Measurements from ENCODE around the gene CYRIA. TPM values are rescaled to one million over a fixed set of nuclear protein-coding genes. Genes with fewer than 3 reads are reported as not detected.

Gene CYRIA
- total RNA-seq, 1 donor from 2014 or later: 6.9 TPM

DNA sequence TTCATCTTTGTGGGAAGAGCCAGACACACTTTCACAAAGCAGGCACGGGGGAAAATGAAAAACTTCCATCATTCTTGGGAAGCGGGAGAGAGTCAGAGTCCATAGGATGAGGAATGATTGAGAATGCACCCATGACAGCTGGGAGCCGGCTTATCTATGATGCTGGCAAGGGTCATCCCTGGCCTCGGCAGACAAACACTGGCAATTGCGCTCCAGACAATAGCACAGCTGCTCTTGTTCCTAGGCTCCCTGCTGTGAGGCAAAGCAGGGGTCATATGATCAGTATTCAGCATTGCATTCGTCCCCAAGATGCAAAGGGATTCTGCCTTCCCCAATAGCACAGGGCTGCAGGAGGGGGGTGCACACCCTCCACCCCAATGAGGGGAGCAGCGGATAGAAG is 33.0 kb downstream of the CYRIA start:
- DNase-seq (ENCODE audit: low read depth): peak; percentile 50

DNA sequence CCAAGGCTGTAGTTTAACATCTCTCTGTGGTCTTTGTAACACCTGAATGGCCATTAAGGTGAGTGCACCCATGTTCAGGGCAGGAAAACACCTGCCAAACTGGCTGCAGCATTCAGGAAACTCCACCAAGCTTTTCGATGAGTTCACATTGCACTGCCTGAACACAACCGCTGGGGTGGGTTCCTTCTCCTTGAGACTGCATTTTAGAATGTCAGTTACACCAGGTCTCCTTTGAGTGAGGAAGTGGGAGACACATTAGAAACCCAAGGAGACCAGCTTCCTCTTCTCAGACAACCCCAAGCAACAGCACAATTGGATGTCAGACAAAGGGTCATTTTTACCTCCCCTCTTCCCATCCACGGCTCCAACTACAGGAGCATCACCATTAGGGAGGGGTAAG is 35.2 kb downstream of the CYRIA start:
- DNase-seq (ENCODE audit: low read depth): no peak

DNA sequence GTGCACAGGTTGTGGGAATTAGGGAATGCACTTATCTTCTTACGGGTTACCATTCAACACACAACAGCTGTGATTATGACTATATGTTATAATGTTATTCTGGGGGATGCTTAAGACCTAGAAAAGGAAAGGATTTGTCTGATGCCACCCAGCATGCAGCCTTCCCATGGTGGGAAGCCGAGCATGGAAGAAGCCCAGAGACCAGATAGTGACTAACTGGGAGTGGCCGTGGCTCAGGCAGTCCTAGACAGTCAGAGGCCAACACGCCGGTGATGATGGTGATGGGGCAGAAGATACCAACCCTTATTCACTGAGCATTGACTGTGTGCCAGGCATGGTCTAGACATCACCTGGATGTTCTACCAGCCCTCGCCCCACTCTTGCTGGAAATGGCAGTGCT is 35.9 kb downstream of the CYRIA start:
- DNase-seq (ENCODE audit: low read depth): no peak

DNA sequence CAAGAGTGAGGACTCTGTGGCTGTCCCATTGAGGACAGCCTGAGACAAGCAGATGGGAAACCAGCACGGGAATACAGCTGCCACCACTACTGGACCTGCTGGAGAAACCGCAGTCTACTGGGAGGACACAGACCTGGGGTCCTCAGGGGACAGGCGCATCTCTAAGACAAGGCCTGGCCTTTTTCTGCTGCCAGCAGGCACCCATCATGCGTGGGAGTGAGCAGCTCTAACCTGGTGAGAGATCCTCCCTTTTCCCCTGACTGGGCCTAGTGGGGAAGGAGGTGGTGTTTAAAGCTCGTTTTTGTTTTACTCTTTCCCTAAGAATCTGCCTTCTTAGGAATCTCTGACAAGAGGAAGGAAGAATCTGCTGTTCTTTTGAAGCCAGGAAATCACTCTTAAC is 36.6 kb downstream of the CYRIA start:
- peak; percentile 49 for DNase-seq (ENCODE audit: low read depth)

DNA sequence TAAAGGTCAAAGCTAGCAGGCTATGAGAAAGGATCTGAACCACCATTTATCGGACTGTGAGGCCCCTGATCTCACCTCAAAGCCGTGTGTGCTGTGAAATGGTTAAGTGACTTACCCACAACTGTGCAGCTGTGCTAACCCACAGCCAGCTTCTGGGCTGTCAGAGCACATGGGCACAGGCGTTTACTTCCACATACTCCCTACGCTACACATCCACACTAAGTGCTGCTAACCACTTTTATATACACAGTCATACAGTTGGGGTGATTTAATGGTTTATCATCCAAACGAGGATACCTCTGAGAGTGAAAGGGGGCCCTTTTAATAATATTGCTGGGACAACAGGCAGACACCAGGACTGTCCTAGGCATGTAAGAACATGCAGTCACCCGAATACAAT is 37.3 kb downstream of the CYRIA start:
- peak; percentile 74 for DNase-seq (ENCODE audit: low read depth)

DNA sequence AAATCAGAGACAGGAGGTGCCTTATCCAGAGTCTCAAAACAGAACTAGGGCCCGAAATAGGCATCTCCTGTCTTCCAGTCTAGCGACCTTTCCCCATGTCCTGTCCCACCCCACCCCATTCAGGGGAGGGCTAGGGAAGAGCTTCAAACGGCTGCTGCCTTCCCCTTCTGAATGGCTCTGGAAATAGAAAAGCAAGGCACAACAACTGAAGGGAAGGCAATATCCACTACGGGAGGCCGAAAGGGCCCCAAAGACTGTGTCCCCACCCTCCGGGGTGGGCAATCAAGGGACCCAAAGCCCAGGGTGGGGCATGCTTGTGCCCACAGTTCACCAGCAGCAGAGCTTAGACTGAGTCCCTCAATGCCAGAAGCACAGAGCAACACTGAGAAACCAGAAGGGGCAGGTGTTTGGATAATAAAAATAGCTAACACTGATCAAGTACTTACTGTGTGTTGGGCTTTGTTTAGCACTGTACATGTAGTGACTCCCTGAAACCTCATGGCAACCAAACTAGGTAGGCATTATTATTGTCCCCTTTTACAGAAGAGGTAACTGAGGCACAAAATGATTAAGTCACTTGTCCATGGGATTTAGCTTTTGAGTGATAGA is 38.5 kb downstream of the CYRIA start:
- DNase-seq (ENCODE audit: low read depth): peak; percentile 70

DNA sequence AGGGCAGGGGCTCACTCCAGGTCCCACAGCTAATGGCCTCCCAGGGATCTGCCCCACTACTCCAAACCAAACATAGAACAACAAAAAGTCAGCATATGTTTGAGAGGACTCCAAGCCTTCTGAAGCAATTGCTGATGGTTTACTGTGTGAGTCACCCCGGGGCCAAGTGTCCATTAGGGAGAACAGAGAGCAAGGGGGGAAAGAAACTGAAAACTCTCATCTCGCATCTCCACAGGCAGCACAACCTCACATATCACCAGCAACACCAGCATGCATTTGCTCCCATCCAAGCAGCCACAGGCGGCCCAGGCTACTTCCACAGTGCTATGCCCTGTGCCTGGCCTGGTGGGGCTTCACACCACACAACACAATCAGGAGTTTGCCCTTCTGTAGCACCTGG is 39.1 kb downstream of the CYRIA start:
- DNase-seq (ENCODE audit: low read depth): peak; percentile 76

GRCh38 chr2:16625759-16626158 is 39.9 kb downstream of the CYRIA start:
- DNase-seq (ENCODE audit: low read depth): no peak

- no peak for DNase-seq (ENCODE audit: low read depth)
These were observed 40.4 kb downstream of the CYRIA start for GRCh38 chr2:16625201-16625729.

DNA sequence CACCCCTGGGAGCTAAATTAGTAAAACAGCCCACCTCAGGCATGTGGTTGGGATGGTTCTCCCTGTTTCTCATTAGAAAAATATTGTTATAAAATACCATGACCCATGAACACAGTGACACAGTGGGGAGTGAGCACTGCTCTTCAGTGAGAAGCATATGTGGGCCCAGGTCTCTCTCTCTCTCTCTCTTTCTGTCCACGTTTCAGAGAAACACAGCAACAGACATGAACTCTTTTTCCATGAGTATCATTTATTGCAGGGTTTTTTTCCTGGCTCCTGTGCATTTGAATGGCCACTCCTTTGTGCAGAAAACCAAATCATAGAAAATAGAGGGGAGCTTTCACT is 41.2 kb downstream of the CYRIA start:
- DNase-seq (ENCODE audit: low read depth): no peak

DNA sequence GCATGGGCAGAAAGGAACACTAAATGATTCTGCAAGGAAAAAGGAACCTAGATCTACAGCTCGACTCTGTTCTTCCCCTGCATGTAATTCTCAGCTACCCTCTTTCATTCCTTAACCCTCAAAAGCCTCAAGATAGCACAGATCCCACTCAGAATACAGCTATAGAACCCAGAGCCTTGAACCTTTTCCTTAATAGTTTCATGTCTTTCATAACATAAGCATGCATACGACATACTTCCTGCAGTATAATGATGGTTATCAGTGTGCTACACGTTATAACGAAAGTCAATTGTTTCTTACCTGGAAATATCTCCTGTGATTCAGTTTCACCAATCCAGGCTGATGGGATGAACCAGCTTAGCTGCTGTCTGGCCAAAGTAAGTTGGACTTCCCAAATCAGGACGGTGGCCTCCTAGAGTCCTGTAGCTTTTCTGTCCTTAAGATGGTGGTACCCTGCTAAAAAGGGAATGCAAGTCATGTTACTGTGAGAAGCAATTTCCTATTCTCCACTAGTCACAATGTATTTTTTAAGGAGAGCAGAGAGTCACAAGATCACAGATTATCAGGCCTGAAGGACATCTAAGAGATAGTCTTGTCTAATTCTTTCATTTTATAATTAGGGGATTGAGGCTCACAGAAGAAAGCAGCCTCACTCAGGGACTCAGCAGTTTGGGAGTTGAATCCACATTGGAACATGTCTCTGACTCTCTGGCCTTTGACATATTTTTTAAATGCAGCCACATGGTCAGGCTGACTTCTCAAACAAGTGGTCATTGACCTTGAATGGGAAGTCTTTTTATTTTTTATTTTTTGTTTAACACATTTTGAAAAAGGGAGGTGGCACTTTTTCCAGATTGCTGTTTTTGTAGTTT is 41.8 kb downstream of the CYRIA start:
- no peak for DNase-seq (ENCODE audit: low read depth)

GRCh38 chr2:16623031-16623430 is 42.6 kb downstream of the CYRIA start:
- DNase-seq (ENCODE audit: low read depth): peak; percentile 81

- no peak for DNase-seq (ENCODE audit: low read depth)
These were observed 43.1 kb downstream of the CYRIA start for GRCh38 chr2:16622399-16622968.

DNA sequence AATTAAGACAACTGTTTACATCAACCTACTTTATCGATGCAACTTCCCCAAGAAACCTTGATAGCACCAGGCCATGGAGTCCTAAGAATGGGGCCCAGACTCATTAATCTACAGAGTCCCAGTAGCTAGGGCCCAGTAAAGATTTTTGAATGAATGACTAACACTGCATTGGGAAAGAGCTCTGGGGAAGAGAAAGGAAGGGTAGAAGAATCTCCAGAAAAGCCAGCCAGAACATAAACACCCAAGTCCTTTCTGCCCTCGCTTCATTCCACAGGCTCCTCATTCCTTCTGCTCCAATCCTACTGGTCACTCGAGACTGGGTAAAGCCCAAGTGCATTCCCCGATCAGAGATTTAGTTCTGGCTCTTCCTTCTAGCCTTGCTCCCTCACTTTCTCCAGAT is 44.3 kb downstream of the CYRIA start:
- DNase-seq (ENCODE audit: low read depth): no peak

DNA sequence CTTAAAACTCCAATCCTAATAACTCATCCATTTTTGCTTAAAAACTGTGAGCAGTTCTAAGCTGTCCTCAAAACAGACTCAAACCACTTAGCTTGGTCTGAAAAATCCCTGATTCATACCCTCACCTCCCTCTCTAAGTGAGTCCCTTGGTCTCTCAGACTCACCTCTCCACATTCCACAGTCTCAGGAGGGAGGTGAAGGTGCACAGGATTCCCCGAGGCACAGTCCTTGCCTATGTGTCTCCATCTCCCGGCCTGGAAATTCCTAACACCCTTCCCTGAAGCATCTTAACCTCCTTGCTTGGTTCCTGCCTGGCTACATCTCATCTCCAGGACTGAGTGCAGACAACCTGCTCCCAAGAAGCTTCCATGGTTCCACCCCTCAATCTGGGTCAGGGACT is 45.0 kb downstream of the CYRIA start:
- no peak for DNase-seq (ENCODE audit: low read depth)

DNA sequence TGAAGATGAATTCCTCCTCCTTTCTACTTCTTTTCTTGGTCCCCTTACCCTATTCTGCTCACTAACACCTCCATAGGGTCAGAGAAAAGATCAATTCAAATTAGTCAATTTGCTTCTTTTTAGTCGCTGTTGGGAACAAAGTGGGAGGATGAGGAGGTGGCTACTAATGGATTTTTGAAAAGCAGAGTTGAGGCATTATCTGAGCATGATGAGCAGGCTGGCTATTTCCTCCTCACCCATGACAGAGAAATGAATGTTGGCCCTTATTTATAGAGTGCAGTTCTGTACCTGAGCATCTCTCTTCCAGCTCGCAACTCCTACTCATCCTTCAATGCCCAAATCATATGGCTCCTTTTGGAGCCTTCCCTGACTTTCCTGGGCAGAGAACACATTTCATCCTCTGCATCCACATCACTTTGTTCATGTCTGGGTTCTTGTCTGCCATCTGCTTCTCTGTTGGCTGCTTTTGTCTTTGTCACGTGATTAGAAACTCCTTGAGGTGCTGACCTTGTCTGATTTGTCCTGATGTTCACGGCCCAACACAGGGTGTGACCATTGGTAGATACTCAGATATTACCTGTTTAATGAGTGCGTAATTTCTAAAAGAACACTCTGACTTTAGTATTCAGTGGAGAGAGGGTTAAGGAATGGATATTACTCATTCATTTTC is 45.9 kb downstream of the CYRIA start:
- DNase-seq (ENCODE audit: low read depth): no peak

DNA sequence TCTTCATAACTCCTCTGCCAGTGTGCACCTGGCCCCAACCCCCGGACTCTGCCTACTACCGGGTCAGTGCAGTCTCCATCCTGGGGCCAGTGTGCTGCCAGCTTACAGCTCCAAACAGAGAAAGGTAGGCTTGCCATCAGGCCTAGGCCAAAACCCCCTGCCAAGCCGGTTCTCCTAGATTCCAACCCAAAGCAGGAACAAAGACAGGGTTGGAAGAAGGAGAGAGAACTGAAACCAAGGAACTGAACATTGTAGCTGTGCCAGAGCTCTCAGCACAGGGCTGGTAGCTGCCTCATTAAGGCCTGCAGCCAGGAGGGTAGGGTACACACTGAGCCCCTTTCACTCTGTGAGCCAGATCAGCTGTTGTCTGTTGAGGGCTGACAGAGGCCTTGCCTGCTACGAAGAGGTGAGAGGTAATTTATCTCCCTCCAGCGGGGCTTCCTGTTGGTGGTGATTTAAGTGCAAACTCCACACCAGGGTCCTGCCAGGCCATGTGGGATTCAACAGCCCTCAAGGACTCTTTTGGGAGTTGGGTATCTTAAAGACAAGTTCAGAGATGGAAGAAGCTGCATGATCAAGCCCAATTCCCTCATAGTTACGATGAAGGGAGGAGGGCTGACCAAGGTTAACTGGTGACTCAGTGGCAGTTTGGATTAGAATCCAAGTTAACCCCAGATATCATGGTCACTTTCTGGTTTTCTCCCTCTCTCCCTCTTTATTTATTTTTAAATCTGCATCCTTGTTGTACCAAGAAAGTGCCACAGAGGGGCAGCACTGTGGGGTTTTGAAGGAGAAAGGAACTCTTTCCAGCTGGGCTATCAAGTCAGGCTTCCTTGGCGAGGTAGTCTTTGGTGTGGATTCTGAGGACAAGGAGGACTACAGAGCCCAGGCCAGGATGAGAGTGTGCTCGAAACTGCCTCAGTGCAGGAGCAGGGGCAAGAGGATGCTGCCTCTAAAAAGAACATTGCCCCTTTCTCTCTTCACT is 48.1 kb downstream of the CYRIA start:
- peak; percentile 64 for DNase-seq (ENCODE audit: low read depth)

Measured in myocyte (in vitro differentiated cells).